ENCODE results near the gene ARNT2. TPM values are rescaled to one million over a fixed set of nuclear protein-coding genes. Genes with fewer than 3 reads are reported as not detected.

ARNT2 gene
- total RNA-seq, 1 experiment from 2014 or later = 3.6 TPM

- TF ChIP-seq, protein P1, sequence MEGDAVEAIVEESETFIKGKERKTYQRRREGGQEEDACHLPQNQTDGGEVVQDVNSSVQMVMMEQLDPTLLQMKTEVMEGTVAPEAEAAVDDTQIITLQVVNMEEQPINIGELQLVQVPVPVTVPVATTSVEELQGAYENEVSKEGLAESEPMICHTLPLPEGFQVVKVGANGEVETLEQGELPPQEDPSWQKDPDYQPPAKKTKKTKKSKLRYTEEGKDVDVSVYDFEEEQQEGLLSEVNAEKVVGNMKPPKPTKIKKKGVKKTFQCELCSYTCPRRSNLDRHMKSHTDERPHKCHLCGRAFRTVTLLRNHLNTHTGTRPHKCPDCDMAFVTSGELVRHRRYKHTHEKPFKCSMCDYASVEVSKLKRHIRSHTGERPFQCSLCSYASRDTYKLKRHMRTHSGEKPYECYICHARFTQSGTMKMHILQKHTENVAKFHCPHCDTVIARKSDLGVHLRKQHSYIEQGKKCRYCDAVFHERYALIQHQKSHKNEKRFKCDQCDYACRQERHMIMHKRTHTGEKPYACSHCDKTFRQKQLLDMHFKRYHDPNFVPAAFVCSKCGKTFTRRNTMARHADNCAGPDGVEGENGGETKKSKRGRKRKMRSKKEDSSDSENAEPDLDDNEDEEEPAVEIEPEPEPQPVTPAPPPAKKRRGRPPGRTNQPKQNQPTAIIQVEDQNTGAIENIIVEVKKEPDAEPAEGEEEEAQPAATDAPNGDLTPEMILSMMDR (IDR thresholded peaks at IDR 0.05; ENCODE audit: unreplicated experiment) = no peak
- Mint-ChIP-seq H3K36me3 (ENCODE audit: insufficient read depth, unreplicated experiment) (no peaks in the 10 kb centered on the region), H3K27ac (ENCODE audit: unreplicated experiment) (no peak overlapping the region), H3K27me3 (ENCODE audit: unreplicated experiment) (no peaks in the 10 kb centered on the region), H3K9me3 (ENCODE audit: low read depth, unreplicated experiment) (no peaks in the 10 kb centered on the region), H3K4me3 (ENCODE audit: low read depth, unreplicated experiment) (no peak overlapping the region), H3K4me1 (ENCODE audit: low read depth, unreplicated experiment) (peaks cover 22% of the 10 kb centered on the region)
- intact Hi-C loops (cut with micrococcal nuclease; ENCODE audit: unreplicated experiment) = no loop called here
- CTCF ChIA-PET = interaction anchor here (0.5 kb wide), 1 partner anchor 398 kb away, joined by 4 read pairs; no protein-coding TSS in a partner anchor
- no TSS peak for BruUV-seq (replicated peaks)
- DNase-seq = no peak
Measured at GRCh38 chr15:80441041-80441440, 36.9 kb downstream of the ARNT2 start.

DNA sequence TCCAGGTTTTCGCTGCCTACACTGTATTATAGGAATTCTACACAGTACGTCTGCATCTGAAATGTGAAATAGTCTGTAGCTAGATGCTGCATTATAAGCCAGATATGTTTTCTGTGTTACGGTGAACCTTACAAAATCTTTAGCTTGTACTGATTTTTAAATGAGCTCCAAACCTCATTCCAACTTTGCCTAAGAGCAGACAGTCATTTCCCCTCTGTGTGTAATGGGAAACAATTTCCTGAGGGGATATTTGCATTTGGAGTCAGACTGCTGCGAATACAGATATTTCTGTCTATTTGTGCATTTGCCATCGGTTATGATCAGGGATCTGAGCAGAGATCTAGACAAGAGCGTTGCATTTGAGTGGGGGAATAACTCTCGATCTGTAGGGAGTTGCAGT, 37.5 kb downstream of the ARNT2 start:
- intact Hi-C loops (cut with micrococcal nuclease; ENCODE audit: unreplicated experiment) = no loop called here
- no peaks in the 10 kb centered on the region for H3K27me3 Mint-ChIP-seq (ENCODE audit: unreplicated experiment)
- TF ChIP-seq, protein P1 (IDR thresholded peaks at IDR 0.05; ENCODE audit: unreplicated experiment) = no peak
- H3K9me3 Mint-ChIP-seq (ENCODE audit: low read depth, unreplicated experiment) = no peaks in the 10 kb centered on the region
- BruUV-seq (replicated peaks) = no TSS peak
- peaks cover 16% of the 10 kb centered on the region for H3K4me1 Mint-ChIP-seq (ENCODE audit: low read depth, unreplicated experiment)
- H3K4me3 Mint-ChIP-seq (ENCODE audit: low read depth, unreplicated experiment) = no peak overlapping the region
- no peak overlapping the region for H3K27ac Mint-ChIP-seq (ENCODE audit: unreplicated experiment)
- DNase-seq = no peak
- CTCF ChIA-PET = no interaction called here
- H3K36me3 Mint-ChIP-seq (ENCODE audit: insufficient read depth, unreplicated experiment) = no peaks in the 10 kb centered on the region

GRCh38 chr15:80442728-80443403, 38.7 kb downstream of the ARNT2 start:
- no TSS peak for BruUV-seq (replicated peaks)
- no peak overlapping the region for H3K4me3 Mint-ChIP-seq (ENCODE audit: low read depth, unreplicated experiment)
- TF ChIP-seq, protein P1 (IDR thresholded peaks at IDR 0.05; ENCODE audit: unreplicated experiment) = no peak
- H3K9me3 Mint-ChIP-seq (ENCODE audit: low read depth, unreplicated experiment) = no peaks in the 10 kb centered on the region
- no peaks in the 10 kb centered on the region for H3K27me3 Mint-ChIP-seq (ENCODE audit: unreplicated experiment)
- intact Hi-C loops (cut with micrococcal nuclease; ENCODE audit: unreplicated experiment) = no loop called here
- H3K4me1 Mint-ChIP-seq (ENCODE audit: low read depth, unreplicated experiment) = peaks cover 4% of the 10 kb centered on the region
- no peak overlapping the region for H3K27ac Mint-ChIP-seq (ENCODE audit: unreplicated experiment)
- CTCF ChIA-PET = interaction anchor here (0.6 kb wide), 1 partner anchor 1374 kb away, joined by 10 read pairs; no protein-coding TSS in a partner anchor
- no peaks in the 10 kb centered on the region for H3K36me3 Mint-ChIP-seq (ENCODE audit: insufficient read depth, unreplicated experiment)
- no peak for DNase-seq

- TF ChIP-seq, protein P1 (IDR thresholded peaks at IDR 0.05; ENCODE audit: unreplicated experiment) = no peak
- BruUV-seq (replicated peaks) = no TSS peak
- H3K27ac Mint-ChIP-seq (ENCODE audit: unreplicated experiment) = no peak overlapping the region
- H3K36me3 Mint-ChIP-seq (ENCODE audit: insufficient read depth, unreplicated experiment) = no peaks in the 10 kb centered on the region
- no peak for DNase-seq
- no peaks in the 10 kb centered on the region for H3K27me3 Mint-ChIP-seq (ENCODE audit: unreplicated experiment)
- H3K4me3 Mint-ChIP-seq (ENCODE audit: low read depth, unreplicated experiment) = no peak overlapping the region
- CTCF ChIA-PET = no interaction called here
- H3K9me3 Mint-ChIP-seq (ENCODE audit: low read depth, unreplicated experiment) = no peaks in the 10 kb centered on the region
- no peaks in the 10 kb centered on the region for H3K4me1 Mint-ChIP-seq (ENCODE audit: low read depth, unreplicated experiment)
- intact Hi-C loops (cut with micrococcal nuclease; ENCODE audit: unreplicated experiment) = no loop called here
Measured at GRCh38 chr15:80444680-80445251, 40.6 kb downstream of the ARNT2 start.

Measured in Calu3 (cell line).